GM19025 (cell line): Measurements from ENCODE around the gene AFF1.

Source experiments
- ATAC-seq: cut with Tn5 transposase; IDR thresholded peaks from one replicate; pipeline ENCODE4 v1.9.1; 2021; ENCODE audit warnings: mild to moderate bottlenecking, low read depth, moderate library complexity; ENCODE audit not compliant: unreplicated experiment

Gene AFF1

DNA sequence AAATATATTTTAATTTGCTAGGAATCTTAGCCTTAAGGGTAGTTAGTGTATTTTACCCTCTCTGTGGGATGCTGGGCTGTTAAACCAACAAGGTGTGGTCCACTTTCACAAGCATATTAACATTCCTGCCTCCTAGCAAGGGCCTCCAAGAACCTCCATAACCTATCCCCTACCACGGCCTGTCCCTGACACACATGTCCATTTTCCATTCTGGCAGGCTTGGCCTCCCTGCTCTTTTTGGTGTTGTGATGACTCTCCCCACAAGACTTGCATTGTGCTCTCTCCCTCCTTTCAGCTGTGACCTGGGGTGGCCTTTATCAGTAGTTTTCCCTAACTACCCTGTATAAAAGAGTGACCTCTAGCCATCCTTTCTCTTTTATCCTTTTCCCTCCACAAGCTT, 165.4 kb downstream of the AFF1 start:
- no peak for ATAC-seq

DNA sequence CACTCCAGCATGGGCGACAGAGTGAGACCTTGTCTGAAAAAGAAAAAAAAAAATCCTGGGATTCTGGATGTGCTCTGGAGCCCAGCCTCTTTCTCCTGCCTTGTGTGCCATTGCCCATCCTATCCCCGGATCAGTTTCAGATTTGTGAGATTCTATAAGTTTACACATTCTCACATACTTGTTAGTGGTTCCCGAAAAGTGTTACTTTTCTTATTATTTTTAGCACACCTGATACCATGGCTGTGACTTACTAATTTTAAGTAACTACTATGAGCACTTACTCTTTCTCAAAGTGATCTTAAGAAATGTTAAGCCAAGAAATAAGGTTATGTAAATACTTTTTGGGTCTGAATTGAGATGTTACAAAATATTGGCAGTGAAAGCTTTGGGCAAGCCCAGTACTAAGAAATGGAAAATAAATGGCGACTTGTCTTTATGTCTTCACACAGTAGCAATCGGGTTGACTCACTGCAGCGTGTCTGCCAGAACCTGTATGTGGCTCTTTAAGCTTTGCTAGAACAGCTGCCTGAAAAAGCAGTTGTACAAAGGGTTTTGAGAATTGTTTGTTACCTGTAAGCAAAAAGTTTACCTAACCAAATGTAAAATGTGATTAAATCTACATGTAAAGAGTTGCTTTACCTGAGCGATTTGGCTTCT, 166.9 kb downstream of the AFF1 start:
- no peak for ATAC-seq

DNA sequence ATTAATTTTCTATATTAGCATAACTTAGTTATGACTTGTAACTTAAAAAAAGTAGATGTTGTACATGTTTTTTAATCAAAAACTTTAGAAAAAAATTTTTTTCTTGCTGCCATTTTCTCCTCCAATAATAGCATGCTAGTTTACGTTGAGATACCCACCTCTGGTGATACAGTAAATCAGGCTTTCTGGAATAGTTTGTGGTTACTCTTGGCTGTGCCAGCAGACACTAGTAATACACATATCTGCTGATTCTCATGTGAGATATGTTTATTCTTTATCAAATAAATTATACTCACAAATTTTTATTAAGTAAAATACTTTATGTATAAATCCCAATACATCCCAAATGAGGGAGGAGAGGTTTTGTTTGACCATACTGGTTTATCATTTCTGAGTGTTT, 168.3 kb downstream of the AFF1 start:
- ATAC-seq, result no peak

DNA sequence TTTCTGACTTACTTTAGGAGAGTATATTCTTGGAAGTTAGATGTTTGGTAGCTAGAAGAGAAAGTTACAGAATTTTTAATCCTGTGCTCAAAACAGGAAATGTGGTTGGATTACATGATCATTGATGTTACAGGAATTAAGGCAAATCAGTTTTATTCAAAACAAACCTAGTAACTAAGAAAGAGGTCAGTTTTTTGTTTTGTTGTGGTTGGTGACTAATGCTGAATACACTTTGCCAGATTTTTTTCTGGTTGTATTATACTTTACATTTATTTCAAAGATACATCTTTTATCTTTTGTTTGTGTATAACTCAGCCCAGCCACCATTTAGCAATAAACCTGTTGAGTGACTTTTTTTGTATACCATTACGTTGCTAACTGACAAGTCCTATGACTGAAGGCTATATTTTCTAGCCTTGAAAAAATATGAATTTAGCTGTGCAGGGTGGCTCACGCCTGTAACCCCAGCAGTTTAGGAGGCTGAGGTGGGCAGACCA, 168.9 kb downstream of the AFF1 start:
- ATAC-seq, result no peak

- no peak for ATAC-seq
Measured at GRCh38 chr4:87105101-87105845, 170.5 kb downstream of the AFF1 start.

GRCh38 chr4:87108142-87108546, 173.3 kb downstream of the AFF1 start:
- no peak for ATAC-seq

DNA sequence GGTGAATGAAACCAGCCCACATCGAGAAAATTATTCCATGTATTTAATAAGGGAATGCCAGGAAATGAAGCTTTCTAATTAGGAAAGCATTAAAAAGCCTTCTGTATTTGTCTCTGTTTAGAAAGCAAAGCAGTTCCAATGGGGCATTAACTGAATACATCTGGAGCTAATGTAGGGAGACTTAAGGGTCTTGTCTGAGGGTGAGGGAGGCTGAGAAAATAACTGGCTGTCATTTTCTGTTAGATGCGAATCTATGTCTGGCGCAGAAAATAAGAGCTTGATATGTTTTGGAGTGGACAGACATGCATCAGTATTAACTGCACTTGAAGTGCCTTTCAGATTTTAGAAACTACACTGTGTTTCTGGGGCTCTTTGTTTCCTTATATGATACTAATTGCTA, 174.3 kb downstream of the AFF1 start:
- ATAC-seq, result no peak

GRCh38 chr4:87109945-87110344, 175.1 kb downstream of the AFF1 start:
- ATAC-seq, result no peak

- ATAC-seq, result no peak
Measured at GRCh38 chr4:87112063-87112462, 177.3 kb downstream of the AFF1 start.

DNA sequence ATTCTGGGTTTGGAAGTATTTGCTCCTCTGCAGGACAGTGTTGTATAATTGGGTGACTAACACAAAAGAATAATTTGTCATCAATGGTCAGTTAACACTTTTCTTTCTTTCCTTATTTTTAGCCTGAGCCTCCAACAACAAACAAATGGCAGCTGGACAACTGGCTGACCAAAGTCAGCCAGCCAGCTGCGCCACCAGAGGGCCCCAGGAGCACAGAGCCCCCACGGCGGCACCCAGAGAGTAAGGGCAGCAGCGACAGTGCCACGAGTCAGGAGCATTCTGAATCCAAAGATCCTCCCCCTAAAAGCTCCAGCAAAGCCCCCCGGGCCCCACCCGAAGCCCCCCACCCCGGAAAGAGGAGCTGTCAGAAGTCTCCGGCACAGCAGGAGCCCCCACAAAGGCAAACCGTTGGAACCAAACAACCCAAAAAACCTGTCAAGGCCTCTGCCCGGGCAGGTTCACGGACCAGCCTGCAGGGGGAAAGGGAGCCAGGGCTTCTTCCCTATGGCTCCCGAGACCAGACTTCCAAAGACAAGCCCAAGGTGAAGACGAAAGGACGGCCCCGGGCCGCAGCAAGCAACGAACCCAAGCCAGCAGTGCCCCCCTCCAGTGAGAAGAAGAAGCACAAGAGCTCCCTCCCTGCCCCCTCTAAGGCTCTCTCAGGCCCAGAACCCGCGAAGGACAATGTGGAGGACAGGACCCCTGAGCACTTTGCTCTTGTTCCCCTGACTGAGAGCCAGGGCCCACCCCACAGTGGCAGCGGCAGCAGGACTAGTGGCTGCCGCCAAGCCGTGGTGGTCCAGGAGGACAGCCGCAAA, 179.6 kb downstream of the AFF1 start:
- no peak for ATAC-seq

DNA sequence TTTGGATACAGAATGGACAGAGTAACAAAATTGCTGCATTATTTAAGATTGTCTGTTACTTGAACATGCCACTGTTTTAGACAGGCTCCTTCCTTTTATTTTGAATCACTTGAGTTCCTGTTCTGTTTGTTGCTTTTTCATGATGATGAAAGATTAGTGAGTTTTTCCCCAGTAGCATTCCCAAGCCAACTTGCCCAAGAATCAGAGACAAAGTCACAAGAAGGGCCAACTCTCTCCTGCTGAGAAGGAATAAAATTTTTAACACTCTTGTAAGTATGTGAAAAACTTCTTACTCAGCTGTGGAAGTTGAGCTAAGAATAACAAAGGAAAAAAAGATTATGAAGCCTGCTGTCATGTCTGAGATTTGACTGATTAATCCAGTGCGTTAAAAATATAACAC, 181.4 kb downstream of the AFF1 start:
- no peak for ATAC-seq

GRCh38 chr4:87117051-87117731, 182.4 kb downstream of the AFF1 start:
- no peak for ATAC-seq

- no peak for ATAC-seq
Measured at GRCh38 chr4:87117732-87118075, 182.9 kb downstream of the AFF1 start.

GRCh38 chr4:87118421-87118820, 183.6 kb downstream of the AFF1 start:
- no peak for ATAC-seq

DNA sequence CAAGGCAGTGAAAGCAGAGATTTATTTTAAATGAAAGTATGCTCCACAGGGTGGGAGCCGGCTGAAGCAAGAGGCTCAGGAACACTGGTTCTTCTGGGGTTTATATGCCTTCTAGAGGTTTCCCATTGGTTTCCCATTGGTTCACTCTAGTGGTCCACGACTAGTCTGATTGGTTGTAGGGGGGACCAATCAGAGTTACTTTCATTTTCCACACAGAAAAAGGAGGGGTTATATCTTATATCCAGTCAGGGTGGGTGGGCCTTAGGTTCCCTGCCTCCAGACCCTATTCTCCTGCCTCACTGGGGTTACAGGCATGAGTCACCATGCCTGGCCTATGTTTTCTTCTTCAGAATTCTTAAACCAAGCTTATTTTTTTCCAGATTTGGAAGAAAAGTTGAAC, 184.0 kb downstream of the AFF1 start:
- ATAC-seq, result no peak

GRCh38 chr4:87120010-87120409, 185.2 kb downstream of the AFF1 start:
- ATAC-seq, result peak; percentile 43

GRCh38 chr4:87120411-87121162, 185.8 kb downstream of the AFF1 start:
- ATAC-seq, result no peak

- ATAC-seq, result no peak
Measured at GRCh38 chr4:87121341-87122065, 186.7 kb downstream of the AFF1 start.

- ATAC-seq, result no peak
Measured at GRCh38 chr4:87122252-87122651, 187.4 kb downstream of the AFF1 start.
